Urinary bladder (tissue), 4 donors: Measurements from ENCODE around the gene ZNF211. TPM values are rescaled to one million over a fixed set of nuclear protein-coding genes. Genes with fewer than 3 reads are reported as not detected.
A peak's percentile ranks its signal among the peaks of the same experiment; 100 is the strongest.

Experiments
- DNase-seq: peaks from one replicate; pipeline ENCODE4 v3.0.0-alpha.2; 2015; ENCODE audit errors: extremely low spot score
- H3K27ac ChIP-seq: one replicate; pipeline ENCODE4 v1.5.1; 2013; ENCODE audit warnings: low read depth, mild to moderate bottlenecking, moderate library complexity
- H3K36me3 ChIP-seq: one replicate; pipeline ENCODE4 v1.6.1; 2013; ENCODE audit warnings: mild to moderate bottlenecking, moderate library complexity; ENCODE audit not compliant: insufficient read depth
- H3K4me1 ChIP-seq: one replicate; pipeline ENCODE4 v1.6.1; 2013; ENCODE audit warnings: mild to moderate bottlenecking, moderate library complexity; ENCODE audit not compliant: insufficient read depth
- H3K4me3 ChIP-seq: one replicate; pipeline ENCODE4 v1.5.1; 2013; ENCODE audit warnings: low read depth, low read length
- WGBS: extraction: QIAGEN DNeasy Blood & Tissue Kit; methylation state at CpG from one replicate; pipeline ENCODE4 v1.1.7; 2013; 5-methylcytosine and 5-hydroxymethylcytosine counted together
- polyA plus RNA-seq: library from polyadenylated mRNA; stranded (reverse); fragments of 200-250 nt; gene quantifications from one replicate; pipeline ENCODE4 v1.2.3, GENCODE V29; 2013
- total RNA-seq: library from RNA; depleted of rRNA; stranded (reverse); fragments of >200 nt; gene quantifications from one replicate; pipeline ENCODE4 v1.2.3, GENCODE V29; 2014
- donor health status: healthy with polysubstance abuse.
- donor health status: healthy.

The ZNF211 gene
- total and polyA plus RNA-seq, 2 donors: 13.0 to 23.8 TPM

GRCh38 chr19:57637379-57637778 lies 4.4 kb downstream of the ZNF211 start:
- Histone ChIP-seq H3K4me1 (no peaks in the 10 kb centered on the region), H3K27ac (no peak overlapping the region), H3K4me3 (no peak overlapping the region), H3K36me3 (peaks cover 20% of the 10 kb centered on the region)
- DNase-seq: no peak
- WGBS: 96% methylated on average over 4 of the region's 4 CpGs

DNA sequence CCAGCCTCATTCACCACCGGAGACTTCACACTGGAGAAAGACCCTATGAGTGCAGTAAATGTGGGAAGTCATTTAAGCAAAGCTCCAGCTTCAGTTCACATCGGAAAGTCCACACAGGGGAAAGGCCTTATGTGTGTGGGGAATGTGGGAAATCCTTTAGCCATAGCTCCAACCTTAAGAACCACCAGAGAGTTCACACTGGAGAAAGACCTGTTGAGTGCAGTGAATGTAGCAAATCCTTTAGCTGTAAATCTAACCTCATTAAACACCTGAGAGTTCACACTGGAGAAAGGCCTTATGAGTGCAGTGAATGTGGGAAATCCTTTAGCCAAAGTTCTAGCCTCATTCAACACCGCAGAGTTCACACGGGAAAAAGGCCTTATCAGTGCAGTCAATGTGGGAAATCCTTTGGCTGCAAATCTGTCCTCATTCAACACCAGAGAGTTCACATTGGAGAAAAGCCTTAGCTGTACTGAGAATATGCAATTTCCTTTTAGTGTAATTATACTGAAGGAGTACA lies 8.8 kb downstream of the ZNF211 start:
- H3K36me3 ChIP-seq: peaks cover 17% of the 10 kb centered on the region
- no peak for DNase-seq

GRCh38 chr19:57642396-57643046 lies 9.6 kb downstream of the ZNF211 start:
- peaks cover 17% of the 10 kb centered on the region for H3K36me3 ChIP-seq
- no peak overlapping the region for H3K4me3 ChIP-seq
- 88% methylated on average over 4 of the region's 4 CpGs for WGBS
- H3K27ac ChIP-seq: peak overlapping the region; percentile 50
- DNase-seq: no peak
- no peaks in the 10 kb centered on the region for H3K4me1 ChIP-seq

More for the DNA sequence above, 8.8 kb downstream of the ZNF211 start:
- no peaks in the 10 kb centered on the region for H3K4me1 ChIP-seq
- no peak overlapping the region for H3K27ac ChIP-seq
- no peak overlapping the region for H3K4me3 ChIP-seq
- WGBS: 96% methylated on average over 4 of the region's 4 CpGs

DNA sequence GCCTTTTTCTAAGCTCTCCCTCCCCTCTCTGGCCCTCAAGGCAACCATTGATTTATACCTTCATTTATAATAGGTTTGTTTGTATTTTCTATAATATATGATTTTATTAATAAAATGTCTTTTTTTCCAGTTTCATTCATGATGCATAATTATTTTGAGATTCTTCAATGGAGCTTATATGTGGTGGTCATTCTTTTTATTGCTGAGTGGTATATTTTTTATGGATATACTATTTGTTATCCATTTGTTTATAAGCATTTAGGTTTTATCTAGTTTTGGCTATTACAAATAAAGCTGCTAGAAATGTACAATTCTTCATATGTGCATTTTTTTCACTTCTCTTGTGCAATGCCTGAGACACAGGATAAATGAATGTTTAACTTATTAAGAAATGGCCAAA lies 10.8 kb downstream of the ZNF211 start:
- no peaks in the 10 kb centered on the region for H3K4me1 ChIP-seq
- DNase-seq: no peak
- no peak overlapping the region for H3K4me3 ChIP-seq
- peaks cover 16% of the 10 kb centered on the region for H3K36me3 ChIP-seq
- H3K27ac ChIP-seq: no peak overlapping the region

DNA sequence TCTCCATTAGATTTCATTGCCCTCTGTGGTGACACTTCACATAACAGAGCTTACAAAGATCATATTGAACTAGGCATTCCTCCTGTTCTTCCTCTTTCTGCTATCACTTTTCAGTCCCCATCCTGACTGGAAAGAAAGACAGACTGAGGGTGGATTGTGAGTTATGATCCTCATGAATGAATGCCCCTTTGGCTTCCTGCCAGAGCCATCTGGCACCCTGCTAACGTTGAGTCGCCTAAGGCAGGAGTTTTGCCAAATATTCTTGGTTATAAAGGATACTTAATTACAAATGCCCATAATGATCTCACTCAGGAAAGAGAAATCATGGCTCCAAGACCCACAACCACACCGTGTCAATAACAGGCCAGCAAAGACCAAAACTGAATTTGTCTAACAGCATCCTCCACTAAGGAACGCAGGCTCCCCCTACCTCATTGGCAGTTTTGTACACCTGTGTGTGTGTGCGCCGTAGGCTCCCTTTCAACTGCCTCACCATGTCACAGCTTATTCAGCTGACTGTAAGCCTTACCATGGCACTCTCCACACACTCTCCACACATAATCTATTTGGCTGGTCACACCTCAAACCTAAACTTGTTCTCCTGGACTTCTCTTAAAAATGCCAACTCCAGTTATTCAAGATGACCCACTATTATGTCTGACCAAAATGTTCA lies 15.5 kb downstream of the ZNF211 start:
- 61% methylated on average over 6 of the region's 6 CpGs for WGBS
- Histone ChIP-seq H3K4me3 (no peak overlapping the region), H3K4me1 (peaks cover 2% of the 10 kb centered on the region), H3K36me3 (no peaks in the 10 kb centered on the region), H3K27ac (no peak overlapping the region)
- DNase-seq: no peak

DNA sequence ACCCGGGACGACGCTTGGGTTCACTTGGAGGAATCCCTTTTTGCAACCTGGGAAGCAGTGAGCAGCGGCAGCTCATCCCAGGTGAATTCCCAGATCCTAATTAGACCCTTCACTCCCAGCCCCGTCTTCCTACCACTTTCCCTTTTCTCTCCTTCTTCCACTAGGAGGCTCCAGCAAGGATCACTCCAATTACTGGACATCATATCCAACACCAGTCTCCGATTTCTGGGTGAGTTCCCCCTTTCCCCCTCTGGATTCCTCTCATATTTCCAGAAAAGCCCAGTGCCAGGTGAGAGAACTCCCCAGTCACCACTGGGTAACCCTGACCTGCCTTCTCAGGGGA lies 18.7 kb downstream of the ZNF211 start:
- Histone ChIP-seq H3K36me3 (no peaks in the 10 kb centered on the region), H3K4me3 (peak overlapping the region; percentile 4), H3K27ac (peak overlapping the region; percentile 54), H3K4me1 (peaks cover 2% of the 10 kb centered on the region)
- DNase-seq: no peak
- 43% methylated on average over 6 of the region's 6 CpGs for WGBS

DNA sequence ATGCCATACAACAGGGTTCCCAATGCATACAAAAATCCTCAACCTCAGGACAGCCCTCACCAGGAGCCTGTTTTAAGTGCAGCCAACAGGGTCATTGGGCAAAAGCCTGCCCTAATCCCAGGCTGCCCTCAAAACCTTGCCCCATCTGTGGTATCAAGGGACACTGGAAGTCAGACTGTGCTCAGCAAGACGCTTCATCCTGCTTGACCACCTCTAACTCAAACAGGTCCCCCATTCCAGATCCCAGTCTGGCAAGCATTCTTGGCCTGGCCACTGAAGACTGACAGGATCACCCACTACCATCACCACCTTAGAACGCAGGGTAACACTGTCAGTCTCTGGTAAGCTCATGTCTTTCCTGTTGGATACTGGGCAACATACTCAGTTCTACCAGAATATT lies 20.7 kb downstream of the ZNF211 start:
- 83% methylated on average over 2 of the region's 2 CpGs for WGBS
- Histone ChIP-seq H3K27ac (no peak overlapping the region), H3K4me3 (no peak overlapping the region), H3K36me3 (no peaks in the 10 kb centered on the region), H3K4me1 (peaks cover 2% of the 10 kb centered on the region)
- no peak for DNase-seq

DNA sequence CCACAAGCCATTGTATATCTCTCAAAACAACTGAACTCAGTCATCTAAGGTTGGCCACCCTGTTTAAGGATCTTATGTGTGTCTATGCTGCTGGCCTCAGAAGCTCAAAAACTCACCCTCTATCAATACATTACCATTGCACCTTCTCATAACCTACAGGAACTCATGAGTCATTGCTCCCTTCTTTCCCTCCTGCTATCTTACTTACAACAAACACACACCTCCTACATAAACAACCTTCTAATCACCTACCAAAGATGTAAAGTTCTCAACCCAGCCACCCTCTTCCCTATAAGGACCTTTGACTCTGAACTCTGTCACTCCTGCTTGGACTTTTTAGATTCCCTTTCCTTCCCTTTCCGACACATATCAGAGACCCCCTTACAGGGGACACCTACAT lies 22.5 kb downstream of the ZNF211 start:
- Histone ChIP-seq H3K27ac (no peak overlapping the region), H3K36me3 (no peaks in the 10 kb centered on the region), H3K4me1 (peaks cover 2% of the 10 kb centered on the region), H3K4me3 (no peak overlapping the region)
- WGBS: 40% methylated on average over 1 of the region's 1 CpG
- no peak for DNase-seq

- Histone ChIP-seq H3K4me3 (no peak overlapping the region), H3K4me1 (peaks cover 2% of the 10 kb centered on the region), H3K27ac (no peak overlapping the region), H3K36me3 (no peaks in the 10 kb centered on the region)
- 79% methylated on average over 1 of the region's 1 CpG for WGBS
- no peak for DNase-seq
Observed at GRCh38 chr19:57656346-57656745, 23.4 kb downstream of the ZNF211 start.

- DNase-seq: peak; percentile 23
- no peaks in the 10 kb centered on the region for H3K36me3 ChIP-seq
- no peaks in the 10 kb centered on the region for H3K4me1 ChIP-seq
- peak overlapping the region; percentile 77 for H3K27ac ChIP-seq
- WGBS: 2% methylated on average over 64 of the region's 64 CpGs
- H3K4me3 ChIP-seq: peak overlapping the region; percentile 51
Observed at GRCh38 chr19:57664269-57665127, 31.5 kb downstream of the ZNF211 start.

GRCh38 chr19:57665261-57665806 lies 32.4 kb downstream of the ZNF211 start:
- DNase-seq: no peak
- no peak overlapping the region for H3K27ac ChIP-seq
- H3K36me3 ChIP-seq: no peaks in the 10 kb centered on the region
- no peaks in the 10 kb centered on the region for H3K4me1 ChIP-seq
- H3K4me3 ChIP-seq: no peak overlapping the region
- 79% methylated on average over 9 of the region's 9 CpGs for WGBS

DNA sequence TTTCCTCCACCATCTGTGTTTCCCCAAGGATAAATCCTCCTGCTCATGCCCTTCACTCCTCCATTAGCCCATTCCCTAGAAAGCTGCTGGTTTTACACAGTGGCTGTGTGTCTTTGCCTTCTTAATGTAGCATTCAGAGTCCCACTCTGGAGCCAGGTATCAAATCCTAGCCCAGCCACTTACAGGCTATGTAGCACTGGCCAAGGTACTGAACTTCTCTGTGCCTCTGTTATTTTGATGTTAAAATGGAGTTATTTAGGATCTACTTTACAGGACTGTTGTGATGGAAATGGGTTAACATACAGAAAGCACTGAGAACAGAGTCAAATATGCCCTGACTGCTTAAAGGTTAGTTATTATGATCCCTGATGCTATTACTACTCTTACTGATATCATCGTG lies 34.3 kb downstream of the ZNF211 start:
- Histone ChIP-seq H3K36me3 (no peaks in the 10 kb centered on the region), H3K4me3 (no peak overlapping the region), H3K27ac (no peak overlapping the region), H3K4me1 (no peaks in the 10 kb centered on the region)
- WGBS: 78% methylated on average over 1 of the region's 1 CpG
- DNase-seq: no peak

- no peak within 1 kb of the TSS for H3K27ac ChIP-seq
- H3K36me3 ChIP-seq: no peaks in the 10 kb centered on the region
- 88% methylated on average over 2 of the region's 2 CpGs for WGBS
- H3K4me1 ChIP-seq: peaks cover 1% of the 10 kb centered on the region
- no peak for DNase-seq
- H3K4me3 ChIP-seq: no peak within 1 kb of the TSS
Observed at GRCh38 chr19:57668635-57669034, 35.7 kb downstream of the ZNF211 start, which contains the start of gene ZSCAN4. TSS of gene ZSCAN4 (plus strand) at chr19:57668935. CDS start at chr19:57676146, 7,211 bp downstream.
